GM12874 (cell line): ENCODE measurements around the gene NEUROG1.
A peak's percentile ranks its signal among the peaks of the same experiment; 100 is the strongest.

ENCODE experiments used
- CTCF ChIP-seq: IDR thresholded peaks from 2 replicates; pipeline ENCODE4 v1.5.1; 2011; ENCODE audit warnings: low read depth, mild to moderate bottlenecking, control low read depth, low read length, moderate library complexity; ENCODE audit not compliant: insufficient read depth

Gene NEUROG1

GRCh38 chr5:135560858-135561257, 25.1 kb upstream of the NEUROG1 start:
- TF ChIP-seq CTCF = peak; percentile 84

GRCh38 chr5:135559354-135559753, 23.6 kb upstream of the NEUROG1 start:
- no peak for TF ChIP-seq CTCF

- no peak for TF ChIP-seq CTCF
Observed at GRCh38 chr5:135557076-135557838, 21.5 kb upstream of the NEUROG1 start.

- TF ChIP-seq CTCF = no peak
Observed at GRCh38 chr5:135556620-135557019, 20.9 kb upstream of the NEUROG1 start.

- TF ChIP-seq CTCF = no peak
Observed at GRCh38 chr5:135555530-135555929, 19.8 kb upstream of the NEUROG1 start.

GRCh38 chr5:135553688-135554462, 18.1 kb upstream of the NEUROG1 start:
- no peak for TF ChIP-seq CTCF

- TF ChIP-seq CTCF = peak; percentile 77
Observed at GRCh38 chr5:135551593-135552447, 16.1 kb upstream of the NEUROG1 start.
